Neural cell (in vitro differentiated cells): ENCODE results near the gene CFAP61.

Experiments used
- CTCF ChIP-seq: fragments of 450-650 bp; IDR thresholded peaks from 2 replicates; pipeline ENCODE4 v1.5.1; 2014; ENCODE audit warnings: antibody characterized with exemption, mild to moderate bottlenecking, moderate library complexity; ENCODE audit not compliant: poor library complexity, severe bottlenecking
- EP300 ChIP-seq: fragments of 450-650 bp; conservative IDR thresholded peaks from 2 replicates; pipeline ENCODE4 v1.6.1; 2014; ENCODE audit warnings: antibody characterized with exemption, mild to moderate bottlenecking, moderate library complexity; ENCODE audit not compliant: poor library complexity, severe bottlenecking
- TAF1 ChIP-seq: IDR thresholded peaks from 2 replicates; pipeline ENCODE4 v1.6.1; 2012; ENCODE audit warnings: low read depth

- TF ChIP-seq CTCF: no peak
- no peak for TF ChIP-seq TAF1
- TF ChIP-seq EP300: no peak
These were observed 279.5 kb downstream of the CFAP61 start for GRCh38 chr20:20331817-20332216.
